Transverse colon (tissue), 4 donors: ENCODE data around the gene UFL1. TPM values are rescaled to one million over a fixed set of nuclear protein-coding genes. Genes with fewer than 3 reads are reported as not detected.
"Not testable (repeated sequence)": the region's sequence is repeated elsewhere in the genome, so short reads cannot be mapped to it uniquely, and the experiment has no call there.

Experiments
- DNase-seq: peaks from one replicate; pipeline ENCODE4 v3.0.0-alpha.2; 2019
- H3K27ac ChIP-seq, 4 donors: fragments of 200-600 bp; sonication (generic); 2 replicates each; pipeline ENCODE4 v1.5.1; 2016 to 2018; ENCODE audit warnings: inconsistent platforms in 4 of 4
- H3K27me3 ChIP-seq: fragments of 200-600 bp; sonication (generic); 2 replicates; pipeline ENCODE4 v1.5.1; 2017; ENCODE audit warnings: inconsistent platforms
- H3K36me3 ChIP-seq, 4 donors: fragments of 200-600 bp; sonication (generic); 2 replicates each; pipeline ENCODE4 v1.5.1; 2017 to 2019; ENCODE audit warnings: inconsistent platforms in 4 of 4
- H3K4me1 ChIP-seq, 4 donors: fragments of 200-600 bp; sonication (generic); 2 replicates each; pipeline ENCODE4 v1.5.1; 2017 to 2020; ENCODE audit warnings: inconsistent platforms in 4 of 4
- H3K4me3 ChIP-seq, 4 donors: fragments of 200-600 bp; sonication (generic); 1 replicate in 1 of 4; 2 replicates in 3 of 4; pipeline versions ENCODE4 v1.5.1 to v1.6.1; 2017 to 2019; ENCODE audit warnings: inconsistent platforms in 4 of 4
- H3K9me3 ChIP-seq, 2 donors: fragments of 200-600 bp; sonication (generic); 2 replicates each; pipeline ENCODE4 v1.5.1; 2017 to 2019; ENCODE audit warnings: inconsistent platforms in 2 of 2
- EP300 ChIP-seq: sonication (generic); formaldehyde crosslinking; IDR thresholded peaks from one replicate; pipeline ENCODE4 v1.6.1; 2017; ENCODE audit warnings: antibody characterized with exemption, low read depth
- POLR2A ChIP-seq: fragments of 450-650 bp; IDR thresholded peaks from one replicate; pipeline ENCODE4 v1.6.1; 2016; ENCODE audit warnings: antibody characterized with exemption, mild to moderate bottlenecking, moderate library complexity
- POLR2AphosphoS5 ChIP-seq, 3 donors: sonication (generic); formaldehyde crosslinking; IDR thresholded peaks; one replicate each; pipeline ENCODE4 v1.6.1; 2016; ENCODE audit warnings: antibody characterized with exemption in 3 of 3
- WGBS, 2 donors: methylation state at CpG; one replicate each; pipeline ENCODE4 v1.1.5; 2018; ENCODE audit warnings: low coverage in 1 of 2; 5-methylcytosine and 5-hydroxymethylcytosine counted together
- in situ Hi-C, 4 donors: fragments of 200-750 bp; cut with MboI; loops; one replicate each; pipeline versions ENCODE4 v1.15.0 to v1.15.1; 2017; ENCODE audit warnings: low sequenced_read_pairs in 3 of 4, low pct_ligation_motif_present in 1 of 4, low pct_unique_long_range_greater_than_20kb in 1 of 4
- intact Hi-C: fragments of 100-400 bp; cut with DNase I; formaldehyde crosslinking; loops from one replicate; pipeline ENCODE4 v1.15.1; 2023; ENCODE audit warnings: low total_unique reads
- total RNA-seq, 4 donors: library from RNA; depleted of rRNA; stranded (reverse); fragments of >200 nt; gene quantifications; one replicate each; pipeline ENCODE4 v1.1.0, GENCODE V29; 2016
- TF ChIP-seq, protein P1 (sequence below), 5 experiments: fragments of 200-600 bp in 3 of 5; fragments of 450-650 bp in 2 of 5; sonication (generic) in 3 of 5; IDR thresholded peaks; 1 replicate in 2 of 5; 2 replicates in 3 of 5; pipeline ENCODE4 v1.5.1; 2016 to 2017; ENCODE audit warnings: antibody characterized with exemption in 5 of 5, inconsistent platforms in 3 of 5, mild to moderate bottlenecking in 2 of 5, moderate library complexity in 1 of 5

UFL1 gene
- total RNA-seq, result 10 to 100 TPM in 2 of 4 donors, 1 to 10 TPM in 2; 5.2 to 27.5 (median 14.9) TPM

DNA sequence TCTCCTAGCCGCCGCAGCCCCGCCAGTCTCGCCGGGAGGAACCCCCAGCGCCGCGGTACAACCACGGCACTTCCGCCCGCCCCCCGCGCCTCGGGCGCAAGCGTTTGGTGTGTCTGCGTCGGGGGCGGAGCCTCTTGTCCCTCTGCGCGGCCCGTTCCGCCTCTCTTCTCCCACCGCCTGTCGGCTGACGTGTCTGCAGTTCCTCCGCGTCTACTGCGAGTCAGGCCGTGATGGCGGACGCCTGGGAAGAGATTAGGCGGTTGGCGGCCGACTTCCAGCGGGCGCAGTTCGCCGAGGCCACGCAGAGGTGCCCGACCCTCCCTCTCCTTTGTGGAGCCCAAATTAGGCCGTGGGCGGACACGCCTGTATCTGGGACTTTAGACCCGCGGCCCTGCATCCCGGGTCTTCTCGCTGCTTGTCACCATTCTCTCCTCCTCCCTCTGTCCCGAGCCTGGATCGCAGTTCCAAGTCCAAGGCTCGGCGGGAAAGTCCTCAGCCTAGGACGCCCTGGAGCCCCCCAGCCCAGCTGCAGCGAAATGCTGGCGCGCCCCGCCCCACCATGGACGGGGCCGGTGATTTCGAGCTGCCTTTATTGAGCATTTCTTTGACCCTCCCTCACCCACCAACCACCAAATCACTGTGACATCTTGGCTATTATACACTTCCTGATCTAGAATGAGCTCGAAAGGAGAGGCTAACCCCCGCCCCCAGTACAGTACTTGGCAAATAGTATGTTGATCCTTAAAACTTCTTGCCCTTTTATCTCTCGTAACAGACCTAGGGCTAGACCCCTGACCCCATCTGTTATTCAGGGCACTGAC lies at the start of gene UFL1:
Gene UFL1, plus strand, starts transcription at position 163 of the 821 bp plus-strand sequence. Its CDS starts 68 bp downstream, at position 231.
- H3K27ac ChIP-seq, result peak within 1 kb of the TSS; percentile 91 to 96 (median 94)
- peaks cover 0 to 22% (median 11%) of the 10 kb centered on the region in 4 donors for H3K36me3 ChIP-seq
- whole genome bisulfite sequencing, 2 donors, result 0 to 1% methylated on average over 1 to 63 of the region's 63 CpGs
- H3K9me3 ChIP-seq, result no peaks in the 10 kb centered on the region
- DNase-seq, result peak; percentile 96
- peaks cover 6 to 31% (median 18%) of the 10 kb centered on the region in 4 donors for H3K4me1 ChIP-seq
- TF ChIP-seq, protein P1, sequence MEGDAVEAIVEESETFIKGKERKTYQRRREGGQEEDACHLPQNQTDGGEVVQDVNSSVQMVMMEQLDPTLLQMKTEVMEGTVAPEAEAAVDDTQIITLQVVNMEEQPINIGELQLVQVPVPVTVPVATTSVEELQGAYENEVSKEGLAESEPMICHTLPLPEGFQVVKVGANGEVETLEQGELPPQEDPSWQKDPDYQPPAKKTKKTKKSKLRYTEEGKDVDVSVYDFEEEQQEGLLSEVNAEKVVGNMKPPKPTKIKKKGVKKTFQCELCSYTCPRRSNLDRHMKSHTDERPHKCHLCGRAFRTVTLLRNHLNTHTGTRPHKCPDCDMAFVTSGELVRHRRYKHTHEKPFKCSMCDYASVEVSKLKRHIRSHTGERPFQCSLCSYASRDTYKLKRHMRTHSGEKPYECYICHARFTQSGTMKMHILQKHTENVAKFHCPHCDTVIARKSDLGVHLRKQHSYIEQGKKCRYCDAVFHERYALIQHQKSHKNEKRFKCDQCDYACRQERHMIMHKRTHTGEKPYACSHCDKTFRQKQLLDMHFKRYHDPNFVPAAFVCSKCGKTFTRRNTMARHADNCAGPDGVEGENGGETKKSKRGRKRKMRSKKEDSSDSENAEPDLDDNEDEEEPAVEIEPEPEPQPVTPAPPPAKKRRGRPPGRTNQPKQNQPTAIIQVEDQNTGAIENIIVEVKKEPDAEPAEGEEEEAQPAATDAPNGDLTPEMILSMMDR (IDR thresholded peaks at IDR 0.05), result peak in 3 of 5 experiments; percentile 15 to 43 (median 20)
- TF ChIP-seq EP300, result no peak
- peak; percentile 96 to 98 (median 98) for TF ChIP-seq POLR2AphosphoS5 (IDR thresholded peaks at IDR 0.05)
- TF ChIP-seq POLR2A, result peak; percentile 98
- H3K27me3 ChIP-seq, result no peaks in the 10 kb centered on the region
- peak within 1 kb of the TSS; percentile 51 to 84 (median 74) for H3K4me3 ChIP-seq
- in situ Hi-C loops, result no loop called here
- intact Hi-C loops, result no loop called here

DNA sequence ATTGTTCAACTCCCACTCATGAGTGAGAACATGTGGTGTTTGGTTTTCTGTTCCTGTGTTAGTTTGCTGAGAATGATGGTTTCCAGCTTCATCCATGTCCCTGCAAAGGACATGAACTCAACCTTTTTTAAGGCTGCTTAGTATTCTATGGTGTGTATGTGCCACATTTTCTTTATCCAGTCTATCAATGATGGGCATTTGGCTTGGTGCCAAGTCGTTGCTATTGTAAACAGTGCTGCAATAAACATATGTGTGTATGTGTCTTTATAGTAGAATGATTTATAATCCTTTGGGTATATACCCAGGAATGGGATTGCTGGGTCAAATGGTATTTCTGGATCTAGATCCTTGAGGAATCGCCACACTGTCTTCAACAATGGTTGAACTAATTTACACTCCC lies 49.3 kb upstream of the UFL1 start:
- H3K36me3 ChIP-seq, in situ Hi-C loops, H3K4me1 ChIP-seq, DNase-seq, H3K27ac ChIP-seq, H3K27me3 ChIP-seq, H3K4me3 ChIP-seq, intact Hi-C loops, H3K9me3 ChIP-seq: not testable (repeated sequence)
- 45 to 49% methylated on average over 2 of the region's 2 CpGs for WGBS, 2 donors

DNA sequence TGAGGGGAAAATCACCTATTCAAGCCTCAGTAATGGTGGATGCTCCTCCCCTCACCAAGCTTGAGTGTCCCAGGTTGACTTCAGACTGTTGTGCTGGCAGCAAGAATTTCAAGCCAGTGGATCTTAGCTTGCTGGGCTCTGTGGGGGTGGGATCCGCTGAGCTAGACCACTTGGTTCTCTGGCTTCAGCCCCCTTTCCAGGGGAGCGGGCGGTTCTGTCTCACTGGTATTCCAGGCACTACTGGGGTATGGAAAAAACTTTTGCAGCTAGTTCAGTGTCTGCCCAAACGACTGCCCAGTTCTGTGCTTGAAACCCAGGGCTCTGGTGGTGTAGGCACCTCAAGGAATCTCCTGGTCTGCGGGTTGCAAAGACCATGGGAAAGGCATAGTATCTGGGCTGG lies 42.9 kb upstream of the UFL1 start:
- WGBS, 2 donors, result 89% methylated on average over 4 of the region's 5 CpGs; no CpG with 5 or more reads in 1 of the 2 donors
- intact Hi-C loops (no loop called here), in situ Hi-C loops (no loop called here)
- no peaks in the 10 kb centered on the region for H3K4me1 ChIP-seq
- H3K27ac ChIP-seq, result no peak overlapping the region
- TF ChIP-seq POLR2AphosphoS5 (IDR thresholded peaks at IDR 0.05) (no peak), EP300 (no peak), POLR2A (no peak)
- TF ChIP-seq, protein P1 (IDR thresholded peaks at IDR 0.05), result no peak
- no peak overlapping the region for H3K4me3 ChIP-seq
- no peaks in the 10 kb centered on the region for H3K27me3 ChIP-seq
- no peaks in the 10 kb centered on the region for H3K36me3 ChIP-seq
- H3K9me3 ChIP-seq, result peaks cover 0 to 12% of the 10 kb centered on the region in 2 donors
- DNase-seq, result no peak

DNA sequence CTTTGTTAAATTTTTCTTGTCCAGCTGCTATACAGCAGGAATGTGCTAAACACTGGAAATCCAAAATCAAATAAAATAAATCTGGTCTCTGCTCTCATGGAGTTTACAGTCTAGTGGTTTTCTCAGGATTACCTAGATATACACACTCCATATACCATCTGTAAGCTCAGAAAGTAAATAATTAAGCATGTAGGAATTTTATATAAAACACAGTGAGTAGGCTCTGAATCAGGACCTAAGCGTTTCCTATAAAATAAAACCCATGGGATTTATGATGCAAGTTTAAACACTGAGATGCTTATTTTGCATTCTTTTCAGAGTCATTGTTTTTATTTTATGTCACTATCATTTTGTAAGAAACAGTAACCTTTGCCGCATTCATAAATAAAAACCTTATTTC lies 29.7 kb upstream of the UFL1 start:
- Histone ChIP-seq H3K27me3 (no peaks in the 10 kb centered on the region), H3K4me1 (no peaks in the 10 kb centered on the region), H3K36me3 (no peaks in the 10 kb centered on the region), H3K4me3 (no peak overlapping the region), H3K27ac (no peak overlapping the region), H3K9me3 (peaks cover 25 to 54% of the 10 kb centered on the region in 2 donors)
- no peak for DNase-seq
- TF ChIP-seq, protein P1 (IDR thresholded peaks at IDR 0.05), result no peak
- TF ChIP-seq POLR2AphosphoS5 (IDR thresholded peaks at IDR 0.05) (no peak), POLR2A (no peak), EP300 (no peak)
- intact Hi-C loops, result no loop called here
- in situ Hi-C loops, result no loop called here
- 93 to 96% methylated on average over 2 of the region's 2 CpGs for WGBS, 2 donors
